ENCODE measurements around the gene C1orf21.

The C1orf21 gene

GRCh38 chr1:184532199-184532598 lies 145.4 kb downstream of the C1orf21 start:
- no peak overlapping the region for H3K9ac ChIP-seq (ENCODE audit: low read depth, low read length)
- no peaks in the 10 kb centered on the region for H3K4me1 ChIP-seq (ENCODE audit: insufficient read depth, low read length)
- H3K36me3 ChIP-seq (ENCODE audit: insufficient read depth, low read depth, low read length): no peaks in the 10 kb centered on the region
- H3K4me3 ChIP-seq (ENCODE audit: low read length): no peak overlapping the region
- no peak overlapping the region for H3K27ac ChIP-seq (ENCODE audit: low read length)
- H3K9me3 ChIP-seq (ENCODE audit: insufficient read depth, low read depth, low read length): no peaks in the 10 kb centered on the region
- no peaks in the 10 kb centered on the region for H3K27me3 ChIP-seq (ENCODE audit: insufficient read depth, low read length)

- H3K9ac ChIP-seq (ENCODE audit: low read depth, low read length): no peak overlapping the region
- H3K27ac ChIP-seq (ENCODE audit: low read length): no peak overlapping the region
- no peaks in the 10 kb centered on the region for H3K4me1 ChIP-seq (ENCODE audit: insufficient read depth, low read length)
- H3K36me3 ChIP-seq (ENCODE audit: insufficient read depth, low read depth, low read length): no peaks in the 10 kb centered on the region
- H3K27me3 ChIP-seq (ENCODE audit: insufficient read depth, low read length): no peaks in the 10 kb centered on the region
- no peaks in the 10 kb centered on the region for H3K9me3 ChIP-seq (ENCODE audit: insufficient read depth, low read depth, low read length)
- H3K4me3 ChIP-seq (ENCODE audit: low read length): no peak overlapping the region
Measured at GRCh38 chr1:184533049-184533448, 146.2 kb downstream of the C1orf21 start.

- H3K36me3 ChIP-seq (ENCODE audit: insufficient read depth, low read depth, low read length): no peaks in the 10 kb centered on the region
- H3K9ac ChIP-seq (ENCODE audit: low read depth, low read length): no peak overlapping the region
- no peak overlapping the region for H3K27ac ChIP-seq (ENCODE audit: low read length)
- no peak overlapping the region for H3K4me3 ChIP-seq (ENCODE audit: low read length)
- H3K27me3 ChIP-seq (ENCODE audit: insufficient read depth, low read length): no peaks in the 10 kb centered on the region
- H3K9me3 ChIP-seq (ENCODE audit: insufficient read depth, low read depth, low read length): no peaks in the 10 kb centered on the region
- no peaks in the 10 kb centered on the region for H3K4me1 ChIP-seq (ENCODE audit: insufficient read depth, low read length)
Measured at GRCh38 chr1:184533915-184534314, 147.1 kb downstream of the C1orf21 start.

GRCh38 chr1:184534690-184535089 lies 147.9 kb downstream of the C1orf21 start:
- no peaks in the 10 kb centered on the region for H3K36me3 ChIP-seq (ENCODE audit: insufficient read depth, low read depth, low read length)
- H3K9me3 ChIP-seq (ENCODE audit: insufficient read depth, low read depth, low read length): no peaks in the 10 kb centered on the region
- H3K9ac ChIP-seq (ENCODE audit: low read depth, low read length): no peak overlapping the region
- no peaks in the 10 kb centered on the region for H3K27me3 ChIP-seq (ENCODE audit: insufficient read depth, low read length)
- no peak overlapping the region for H3K4me3 ChIP-seq (ENCODE audit: low read length)
- H3K4me1 ChIP-seq (ENCODE audit: insufficient read depth, low read length): no peaks in the 10 kb centered on the region
- H3K27ac ChIP-seq (ENCODE audit: low read length): no peak overlapping the region

GRCh38 chr1:184535191-184535970 lies 148.6 kb downstream of the C1orf21 start:
- Histone ChIP-seq H3K9ac (ENCODE audit: low read depth, low read length) (no peak overlapping the region), H3K27me3 (ENCODE audit: insufficient read depth, low read length) (no peaks in the 10 kb centered on the region), H3K36me3 (ENCODE audit: insufficient read depth, low read depth, low read length) (no peaks in the 10 kb centered on the region), H3K27ac (ENCODE audit: low read length) (no peak overlapping the region), H3K9me3 (ENCODE audit: insufficient read depth, low read depth, low read length) (no peaks in the 10 kb centered on the region), H3K4me3 (ENCODE audit: low read length) (no peak overlapping the region), H3K4me1 (ENCODE audit: insufficient read depth, low read length) (no peaks in the 10 kb centered on the region)

GRCh38 chr1:184536246-184536985 lies 149.6 kb downstream of the C1orf21 start:
- Histone ChIP-seq H3K36me3 (ENCODE audit: insufficient read depth, low read depth, low read length) (no peaks in the 10 kb centered on the region), H3K9ac (ENCODE audit: low read depth, low read length) (no peak overlapping the region), H3K27me3 (ENCODE audit: insufficient read depth, low read length) (no peaks in the 10 kb centered on the region), H3K4me1 (ENCODE audit: insufficient read depth, low read length) (no peaks in the 10 kb centered on the region), H3K27ac (ENCODE audit: low read length) (no peak overlapping the region), H3K9me3 (ENCODE audit: insufficient read depth, low read depth, low read length) (no peaks in the 10 kb centered on the region), H3K4me3 (ENCODE audit: low read length) (no peak overlapping the region)

- Histone ChIP-seq H3K27me3 (ENCODE audit: insufficient read depth, low read length) (no peaks in the 10 kb centered on the region), H3K4me1 (ENCODE audit: insufficient read depth, low read length) (no peaks in the 10 kb centered on the region), H3K36me3 (ENCODE audit: insufficient read depth, low read depth, low read length) (no peaks in the 10 kb centered on the region), H3K9me3 (ENCODE audit: insufficient read depth, low read depth, low read length) (no peaks in the 10 kb centered on the region), H3K9ac (ENCODE audit: low read depth, low read length) (no peak overlapping the region), H3K4me3 (ENCODE audit: low read length) (no peak overlapping the region), H3K27ac (ENCODE audit: low read length) (no peak overlapping the region)
Measured at GRCh38 chr1:184539580-184539979, 152.8 kb downstream of the C1orf21 start.

GRCh38 chr1:184541537-184542152 lies 154.8 kb downstream of the C1orf21 start:
- H3K36me3 ChIP-seq (ENCODE audit: insufficient read depth, low read depth, low read length): no peaks in the 10 kb centered on the region
- no peak overlapping the region for H3K4me3 ChIP-seq (ENCODE audit: low read length)
- H3K27me3 ChIP-seq (ENCODE audit: insufficient read depth, low read length): no peaks in the 10 kb centered on the region
- H3K27ac ChIP-seq (ENCODE audit: low read length): no peak overlapping the region
- H3K9me3 ChIP-seq (ENCODE audit: insufficient read depth, low read depth, low read length): no peaks in the 10 kb centered on the region
- no peak overlapping the region for H3K9ac ChIP-seq (ENCODE audit: low read depth, low read length)
- no peaks in the 10 kb centered on the region for H3K4me1 ChIP-seq (ENCODE audit: insufficient read depth, low read length)

- H3K27ac ChIP-seq (ENCODE audit: low read length): no peak overlapping the region
- H3K36me3 ChIP-seq (ENCODE audit: insufficient read depth, low read depth, low read length): no peaks in the 10 kb centered on the region
Measured at GRCh38 chr1:184542291-184542690, 155.5 kb downstream of the C1orf21 start.

GRCh38 chr1:184545601-184546000 lies 158.8 kb downstream of the C1orf21 start:
- H3K4me3 ChIP-seq (ENCODE audit: low read length): no peak overlapping the region
- H3K36me3 ChIP-seq (ENCODE audit: insufficient read depth, low read depth, low read length): no peaks in the 10 kb centered on the region
- H3K9me3 ChIP-seq (ENCODE audit: insufficient read depth, low read depth, low read length): no peaks in the 10 kb centered on the region
- no peaks in the 10 kb centered on the region for H3K4me1 ChIP-seq (ENCODE audit: insufficient read depth, low read length)
- no peak overlapping the region for H3K27ac ChIP-seq (ENCODE audit: low read length)
- no peak overlapping the region for H3K9ac ChIP-seq (ENCODE audit: low read depth, low read length)
- no peaks in the 10 kb centered on the region for H3K27me3 ChIP-seq (ENCODE audit: insufficient read depth, low read length)

More at GRCh38 chr1:184542291-184542690, 155.5 kb downstream of the C1orf21 start:
- Histone ChIP-seq H3K4me1 (ENCODE audit: insufficient read depth, low read length) (no peaks in the 10 kb centered on the region), H3K9me3 (ENCODE audit: insufficient read depth, low read depth, low read length) (no peaks in the 10 kb centered on the region), H3K4me3 (ENCODE audit: low read length) (no peak overlapping the region), H3K27me3 (ENCODE audit: insufficient read depth, low read length) (no peaks in the 10 kb centered on the region), H3K9ac (ENCODE audit: low read depth, low read length) (no peak overlapping the region)

- Histone ChIP-seq H3K9ac (ENCODE audit: low read depth, low read length) (no peak overlapping the region), H3K36me3 (ENCODE audit: insufficient read depth, low read depth, low read length) (no peaks in the 10 kb centered on the region), H3K27me3 (ENCODE audit: insufficient read depth, low read length) (no peaks in the 10 kb centered on the region), H3K27ac (ENCODE audit: low read length) (no peak overlapping the region), H3K4me1 (ENCODE audit: insufficient read depth, low read length) (peaks cover 4% of the 10 kb centered on the region; the same call in 1 of the 2 replicates), H3K4me3 (ENCODE audit: low read length) (no peak overlapping the region), H3K9me3 (ENCODE audit: insufficient read depth, low read depth, low read length) (no peaks in the 10 kb centered on the region)
Measured at GRCh38 chr1:184552446-184552845, 165.6 kb downstream of the C1orf21 start.

All from iPS-20b (cell line).